Measurements from ENCODE around the gene CAMTA1.
"Not testable (repeated sequence)": the region's sequence is repeated elsewhere in the genome, so short reads cannot be mapped to it uniquely, and the experiment has no call there.

CAMTA1 gene

DNA sequence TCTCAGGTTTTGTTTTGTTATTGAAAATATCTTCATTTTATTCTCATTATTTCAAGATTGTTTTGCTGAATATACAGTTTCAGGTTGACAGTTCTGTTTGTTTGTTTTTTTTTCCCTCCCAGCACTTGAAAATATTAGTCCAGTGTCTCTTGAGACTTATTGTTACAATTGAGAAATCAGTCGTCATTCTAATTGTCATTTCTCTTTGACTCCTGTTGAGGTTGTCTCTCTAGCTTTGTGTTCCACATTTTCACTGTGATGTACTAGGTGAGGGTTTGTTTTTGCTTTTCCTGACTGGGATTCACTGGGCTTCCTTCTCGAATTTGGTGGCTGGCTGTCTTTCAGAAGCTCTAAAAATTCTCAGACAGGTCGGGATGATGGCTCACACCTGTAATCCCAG lies 542.6 kb downstream of the CAMTA1 start:
- WGBS, 2 experiments (ENCODE audit: insufficient coverage in 2 of 2), result 60 to 100% methylated on average over 1 to 2 of the region's 3 CpGs
- Histone ChIP-seq H3K4me1 (ENCODE audit: control insufficient read depth, insufficient read depth, low read length, poor library complexity, severe bottlenecking) (no peaks in the 10 kb centered on the region), H3K36me3 (ENCODE audit: control insufficient read depth, insufficient read depth, low read length) (no peaks in the 10 kb centered on the region), H3K4me3 (ENCODE audit: extremely low read depth, insufficient read depth, low read length, poor library complexity, severe bottlenecking) (no peak overlapping the region), H3K9me3 (ENCODE audit: control insufficient read depth, low read length) (peaks cover 7% of the 10 kb centered on the region), H3K27ac (ENCODE audit: low read depth, low read length, severe bottlenecking) (no peak overlapping the region)

DNA sequence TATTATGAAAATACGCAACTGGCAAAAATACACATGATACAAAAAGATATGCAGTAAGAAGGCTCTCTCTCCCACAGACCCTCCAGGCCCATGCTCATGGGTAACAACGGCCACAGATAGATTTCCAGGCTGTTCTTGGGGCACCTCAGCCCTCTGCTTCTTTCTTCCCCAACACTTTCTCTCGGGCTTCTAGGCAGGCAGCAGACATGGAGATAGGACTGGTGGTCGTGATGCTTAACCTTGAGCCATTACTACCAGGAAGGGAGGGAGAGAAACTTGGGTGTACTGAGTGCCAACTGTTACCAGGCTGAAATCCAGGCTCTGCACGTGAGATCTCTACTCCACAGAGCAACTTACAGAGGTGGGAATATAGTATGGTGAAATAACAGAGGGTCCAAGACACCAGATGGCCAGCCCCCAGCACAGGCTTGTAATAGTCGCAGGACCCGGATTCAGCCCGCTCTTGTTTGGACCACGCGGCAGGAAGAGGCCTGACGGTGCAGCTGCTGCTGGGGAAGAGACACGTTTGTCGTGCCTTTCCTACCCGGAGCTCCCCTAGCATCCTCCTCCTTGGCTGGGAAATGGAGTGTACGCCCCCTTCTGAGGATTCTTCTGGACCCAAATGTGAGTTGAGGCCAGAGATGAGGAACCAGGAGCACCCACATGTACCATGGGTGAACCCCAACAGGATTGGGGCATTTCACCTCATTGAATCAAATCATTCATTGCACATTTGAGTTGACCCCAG lies 544.8 kb downstream of the CAMTA1 start:
- peaks cover 7% of the 10 kb centered on the region for H3K9me3 ChIP-seq (ENCODE audit: control insufficient read depth, low read length)
- H3K27ac ChIP-seq (ENCODE audit: low read depth, low read length, severe bottlenecking), result no peak overlapping the region
- H3K4me1 ChIP-seq (ENCODE audit: control insufficient read depth, insufficient read depth, low read length, poor library complexity, severe bottlenecking), result peaks cover 9% of the 10 kb centered on the region
- 92 to 97% methylated on average over 10 to 13 of the region's 15 CpGs for WGBS, 2 experiments (ENCODE audit: insufficient coverage in 2 of 2)
- H3K36me3 ChIP-seq (ENCODE audit: control insufficient read depth, insufficient read depth, low read length), result no peaks in the 10 kb centered on the region
- H3K4me3 ChIP-seq (ENCODE audit: extremely low read depth, insufficient read depth, low read length, poor library complexity, severe bottlenecking), result no peak overlapping the region

GRCh38 chr1:7330726-7331125 lies 545.5 kb downstream of the CAMTA1 start:
- not testable (repeated sequence) for H3K27ac ChIP-seq (ENCODE audit: low read depth, low read length, severe bottlenecking); H3K4me3 ChIP-seq (ENCODE audit: extremely low read depth, insufficient read depth, low read length, poor library complexity, severe bottlenecking); H3K36me3 ChIP-seq (ENCODE audit: control insufficient read depth, insufficient read depth, low read length); H3K9me3 ChIP-seq (ENCODE audit: control insufficient read depth, low read length)
- 96 to 100% methylated on average over 1 to 6 of the region's 7 CpGs for WGBS, 2 experiments (ENCODE audit: insufficient coverage in 2 of 2)
- peaks cover 11% of the 10 kb centered on the region for H3K4me1 ChIP-seq (ENCODE audit: control insufficient read depth, insufficient read depth, low read length, poor library complexity, severe bottlenecking)

DNA sequence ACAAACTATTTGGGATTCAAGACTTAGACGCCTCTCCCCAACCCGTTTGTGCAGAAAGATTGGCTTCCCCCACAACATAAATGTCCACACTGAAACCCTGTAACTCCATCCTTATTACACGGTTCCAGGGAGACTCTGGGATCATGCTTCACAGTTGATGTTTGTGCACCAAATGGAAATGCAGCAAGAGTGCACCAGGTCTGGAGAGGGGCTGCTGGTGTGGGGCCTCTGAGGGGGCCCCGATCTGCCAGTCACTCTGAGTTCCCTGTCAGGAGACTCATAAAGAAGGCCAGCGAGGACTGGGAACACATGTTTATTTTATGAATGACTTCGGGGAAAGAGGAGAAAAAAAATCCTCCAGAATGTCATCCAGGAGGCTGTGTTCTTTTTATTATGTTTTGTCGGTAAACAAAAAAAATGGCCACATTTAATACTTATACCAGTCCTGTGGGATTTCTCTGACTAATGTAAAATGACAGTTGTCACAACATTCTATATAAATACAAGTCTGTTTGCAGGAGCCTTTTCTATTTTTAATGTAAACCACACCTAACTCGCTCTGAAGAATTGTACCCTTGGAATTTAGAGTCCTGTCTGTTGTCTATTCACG lies 546.8 kb downstream of the CAMTA1 start:
- no peaks in the 10 kb centered on the region for H3K36me3 ChIP-seq (ENCODE audit: control insufficient read depth, insufficient read depth, low read length)
- H3K9me3 ChIP-seq (ENCODE audit: control insufficient read depth, low read length), result peaks cover 7% of the 10 kb centered on the region
- peaks cover 11% of the 10 kb centered on the region for H3K4me1 ChIP-seq (ENCODE audit: control insufficient read depth, insufficient read depth, low read length, poor library complexity, severe bottlenecking)
- H3K4me3 ChIP-seq (ENCODE audit: extremely low read depth, insufficient read depth, low read length, poor library complexity, severe bottlenecking), result no peak overlapping the region
- 74 to 76% methylated on average over 3 to 7 of the region's 9 CpGs for WGBS, 2 experiments (ENCODE audit: insufficient coverage in 2 of 2)
- no peak overlapping the region for H3K27ac ChIP-seq (ENCODE audit: low read depth, low read length, severe bottlenecking)

GRCh38 chr1:7333094-7333493 lies 547.8 kb downstream of the CAMTA1 start:
- Histone ChIP-seq H3K27ac (ENCODE audit: low read depth, low read length, severe bottlenecking) (no peak overlapping the region), H3K9me3 (ENCODE audit: control insufficient read depth, low read length) (no peaks in the 10 kb centered on the region), H3K4me3 (ENCODE audit: extremely low read depth, insufficient read depth, low read length, poor library complexity, severe bottlenecking) (no peak overlapping the region), H3K36me3 (ENCODE audit: control insufficient read depth, insufficient read depth, low read length) (no peaks in the 10 kb centered on the region), H3K4me1 (ENCODE audit: control insufficient read depth, insufficient read depth, low read length, poor library complexity, severe bottlenecking) (peaks cover 11% of the 10 kb centered on the region)
- WGBS, 2 experiments (ENCODE audit: insufficient coverage in 2 of 2), result 96 to 100% methylated on average over 10 to 11 of the region's 11 CpGs

DNA sequence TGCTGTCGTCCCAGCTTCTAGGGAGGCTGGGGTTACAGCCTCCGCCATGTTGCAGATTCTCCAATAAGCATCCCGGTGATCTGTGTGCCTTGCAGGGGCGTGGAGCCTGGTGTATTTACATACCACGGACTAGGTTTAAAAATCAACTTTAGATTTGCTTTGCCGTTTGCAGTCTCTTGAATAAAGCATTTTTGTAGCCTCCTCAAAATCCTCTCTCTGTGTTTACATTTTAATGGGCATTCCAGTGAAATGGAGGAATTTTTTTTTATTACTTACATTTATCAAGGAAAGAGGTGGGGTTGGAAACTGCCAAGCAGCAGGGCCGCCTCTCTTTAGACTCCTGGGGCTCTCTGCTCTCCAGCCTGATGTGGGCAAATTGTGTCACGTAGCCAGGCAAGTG lies 548.4 kb downstream of the CAMTA1 start:
- 80 to 100% methylated on average over 3 to 5 of the region's 8 CpGs for WGBS, 2 experiments (ENCODE audit: insufficient coverage in 2 of 2)
- Histone ChIP-seq H3K27ac (ENCODE audit: low read depth, low read length, severe bottlenecking) (no peak overlapping the region), H3K9me3 (ENCODE audit: control insufficient read depth, low read length) (no peaks in the 10 kb centered on the region), H3K36me3 (ENCODE audit: control insufficient read depth, insufficient read depth, low read length) (no peaks in the 10 kb centered on the region), H3K4me3 (ENCODE audit: extremely low read depth, insufficient read depth, low read length, poor library complexity, severe bottlenecking) (no peak overlapping the region), H3K4me1 (ENCODE audit: control insufficient read depth, insufficient read depth, low read length, poor library complexity, severe bottlenecking) (peaks cover 11% of the 10 kb centered on the region)

- Histone ChIP-seq H3K4me3 (ENCODE audit: extremely low read depth, insufficient read depth, low read length, poor library complexity, severe bottlenecking) (no peak overlapping the region), H3K36me3 (ENCODE audit: control insufficient read depth, insufficient read depth, low read length) (no peaks in the 10 kb centered on the region), H3K27ac (ENCODE audit: low read depth, low read length, severe bottlenecking) (peak overlapping the region; percentile 59), H3K9me3 (ENCODE audit: control insufficient read depth, low read length) (no peaks in the 10 kb centered on the region), H3K4me1 (ENCODE audit: control insufficient read depth, insufficient read depth, low read length, poor library complexity, severe bottlenecking) (peaks cover 11% of the 10 kb centered on the region)
- WGBS, 2 experiments (ENCODE audit: insufficient coverage in 2 of 2), result 65 to 72% methylated on average over 7 to 8 of the region's 10 CpGs
Measured at GRCh38 chr1:7334475-7335035, 549.3 kb downstream of the CAMTA1 start.

DNA sequence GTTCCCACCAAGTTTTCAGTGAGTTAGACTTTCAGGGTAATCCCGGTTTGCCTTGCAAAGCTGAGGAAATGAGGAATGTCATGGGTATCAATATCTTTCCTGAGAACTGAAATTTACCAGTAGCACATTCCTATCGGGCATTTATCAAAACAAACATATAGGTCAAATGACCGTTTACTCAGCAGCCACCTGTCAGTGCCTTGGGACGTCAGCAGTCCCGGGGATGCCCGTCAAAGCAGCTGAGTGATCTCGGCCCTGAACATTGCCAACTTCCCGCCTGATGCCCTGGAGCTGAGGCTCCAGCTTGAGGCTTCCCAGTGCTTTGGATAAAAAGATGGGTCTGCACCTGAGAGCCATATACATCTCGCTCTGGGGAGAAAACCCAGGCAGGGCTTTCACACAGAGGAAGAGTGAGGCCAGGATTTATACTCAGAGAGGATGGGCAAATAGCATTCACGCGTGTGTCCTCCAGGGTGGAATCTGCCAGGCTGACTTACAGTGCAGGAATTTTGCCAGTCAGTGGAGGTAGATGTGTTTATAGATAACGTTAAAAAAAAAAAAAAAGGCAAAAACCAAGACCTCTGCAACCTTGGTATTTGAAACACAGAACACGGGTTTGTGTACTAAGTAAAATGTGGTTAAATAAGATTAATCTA lies 550.1 kb downstream of the CAMTA1 start:
- WGBS, 2 experiments (ENCODE audit: insufficient coverage in 2 of 2), result 88 to 90% methylated on average over 11 to 12 of the region's 13 CpGs
- H3K36me3 ChIP-seq (ENCODE audit: control insufficient read depth, insufficient read depth, low read length), result no peaks in the 10 kb centered on the region
- peaks cover 11% of the 10 kb centered on the region for H3K4me1 ChIP-seq (ENCODE audit: control insufficient read depth, insufficient read depth, low read length, poor library complexity, severe bottlenecking)
- no peak overlapping the region for H3K4me3 ChIP-seq (ENCODE audit: extremely low read depth, insufficient read depth, low read length, poor library complexity, severe bottlenecking)
- H3K9me3 ChIP-seq (ENCODE audit: control insufficient read depth, low read length), result no peaks in the 10 kb centered on the region
- peak overlapping the region; percentile 59 for H3K27ac ChIP-seq (ENCODE audit: low read depth, low read length, severe bottlenecking)

GRCh38 chr1:7338439-7338838 lies 553.2 kb downstream of the CAMTA1 start:
- no peaks in the 10 kb centered on the region for H3K36me3 ChIP-seq (ENCODE audit: control insufficient read depth, insufficient read depth, low read length)
- no peak overlapping the region for H3K4me3 ChIP-seq (ENCODE audit: extremely low read depth, insufficient read depth, low read length, poor library complexity, severe bottlenecking)
- WGBS, 2 experiments (ENCODE audit: insufficient coverage in 2 of 2), result 89 to 97% methylated on average over 7 of the region's 7 CpGs
- peaks cover 11% of the 10 kb centered on the region for H3K4me1 ChIP-seq (ENCODE audit: control insufficient read depth, insufficient read depth, low read length, poor library complexity, severe bottlenecking)
- no peaks in the 10 kb centered on the region for H3K9me3 ChIP-seq (ENCODE audit: control insufficient read depth, low read length)
- no peak overlapping the region for H3K27ac ChIP-seq (ENCODE audit: low read depth, low read length, severe bottlenecking)

DNA sequence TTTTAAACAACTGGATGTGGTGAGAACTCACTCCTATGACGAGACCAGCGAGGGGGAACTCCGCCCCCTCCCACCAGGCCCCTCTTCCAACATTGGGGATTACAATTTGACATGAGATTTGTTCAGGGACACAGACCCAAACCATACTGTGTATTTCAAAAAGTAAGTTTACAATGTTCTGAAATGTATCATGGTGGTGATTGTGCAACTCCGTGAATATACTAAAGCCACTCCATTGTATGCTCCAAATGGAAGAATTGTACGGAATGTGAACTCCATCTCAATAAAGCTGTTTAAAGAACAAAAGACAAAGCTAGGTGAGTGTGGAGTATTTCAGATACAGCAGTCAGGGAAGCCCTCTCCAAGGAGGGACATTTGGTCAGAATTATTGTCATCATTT lies 553.8 kb downstream of the CAMTA1 start:
- Histone ChIP-seq H3K36me3 (ENCODE audit: control insufficient read depth, insufficient read depth, low read length) (no peaks in the 10 kb centered on the region), H3K4me1 (ENCODE audit: control insufficient read depth, insufficient read depth, low read length, poor library complexity, severe bottlenecking) (peaks cover 11% of the 10 kb centered on the region), H3K27ac (ENCODE audit: low read depth, low read length, severe bottlenecking) (no peak overlapping the region), H3K9me3 (ENCODE audit: control insufficient read depth, low read length) (no peaks in the 10 kb centered on the region), H3K4me3 (ENCODE audit: extremely low read depth, insufficient read depth, low read length, poor library complexity, severe bottlenecking) (no peak overlapping the region)
- WGBS, 2 experiments (ENCODE audit: insufficient coverage in 2 of 2), result 90 to 96% methylated on average over 3 to 5 of the region's 5 CpGs
